Measurements from ENCODE around the gene HES1. TPM values are rescaled to one million over a fixed set of nuclear protein-coding genes. Genes with fewer than 3 reads are reported as not detected.
A peak's percentile ranks its signal among the peaks of the same experiment; 100 is the strongest.
"Not testable (repeated sequence)": the region's sequence is repeated elsewhere in the genome, so short reads cannot be mapped to it uniquely, and the experiment has no call there.

Gene HES1
- total RNA-seq, 2 donors from 2014 or later = 2.4 to 3.1 TPM

GRCh38 chr3:194124193-194124592, 11.8 kb upstream of the HES1 start:
- ATAC-seq = no peak
- no peak overlapping the region for H3K4me3 Mint-ChIP-seq
- H3K36me3 Mint-ChIP-seq (ENCODE audit: low read depth) = peaks cover 7% of the 10 kb centered on the region
- H3K9me3 ChIP-seq (ENCODE audit: control insufficient read depth, low read length, poor library complexity, severe bottlenecking) = no peaks in the 10 kb centered on the region
- H3K27me3 Mint-ChIP-seq = peaks cover 69% of the 10 kb centered on the region
- no peak overlapping the region for H3K27ac Mint-ChIP-seq
- no peak for DNase-seq
- peaks cover 4% of the 10 kb centered on the region for H3K4me1 Mint-ChIP-seq

GRCh38 chr3:194125442-194125841, 10.5 kb upstream of the HES1 start:
- peaks cover 5% of the 10 kb centered on the region for H3K36me3 Mint-ChIP-seq (ENCODE audit: low read depth)
- H3K9me3 ChIP-seq (ENCODE audit: control insufficient read depth, low read length, poor library complexity, severe bottlenecking) = no peaks in the 10 kb centered on the region
- peaks cover 67% of the 10 kb centered on the region for H3K27me3 Mint-ChIP-seq
- H3K4me3 Mint-ChIP-seq = no peak overlapping the region
- no peak overlapping the region for H3K27ac Mint-ChIP-seq
- ATAC-seq (no peak), DNase-seq (no peak)
- H3K4me1 Mint-ChIP-seq = peaks cover 2% of the 10 kb centered on the region

- Mint-ChIP-seq H3K4me3 (no peak overlapping the region), H3K27me3 (peaks cover 68% of the 10 kb centered on the region), H3K27ac (no peak overlapping the region), H3K36me3 (ENCODE audit: low read depth) (peaks cover 3% of the 10 kb centered on the region), H3K4me1 (peaks cover 11% of the 10 kb centered on the region)
- ATAC-seq = no peak
- DNase-seq = no peak
- no peaks in the 10 kb centered on the region for H3K9me3 ChIP-seq (ENCODE audit: control insufficient read depth, low read length, poor library complexity, severe bottlenecking)
Observed at GRCh38 chr3:194126790-194127189, 9.2 kb upstream of the HES1 start.

GRCh38 chr3:194128202-194128918, 7.6 kb upstream of the HES1 start:
- Mint-ChIP-seq H3K27me3 (peaks cover 62% of the 10 kb centered on the region), H3K27ac (no peak overlapping the region), H3K4me1 (peaks cover 16% of the 10 kb centered on the region), H3K4me3 (no peak overlapping the region), H3K36me3 (ENCODE audit: low read depth) (peaks cover 4% of the 10 kb centered on the region)
- H3K9me3 ChIP-seq (ENCODE audit: control insufficient read depth, low read length, poor library complexity, severe bottlenecking) = no peaks in the 10 kb centered on the region
- DNase-seq = no peak
- ATAC-seq = no peak

- not testable (repeated sequence) for H3K4me3 Mint-ChIP-seq
Observed at GRCh38 chr3:194128919-194129295, 7.0 kb upstream of the HES1 start.

GRCh38 chr3:194129581-194130133, 6.3 kb upstream of the HES1 start:
- no peak overlapping the region for H3K4me3 Mint-ChIP-seq
- DNase-seq = no peak
- ATAC-seq = no peak
- peaks cover 61% of the 10 kb centered on the region for H3K27me3 Mint-ChIP-seq
- H3K36me3 Mint-ChIP-seq (ENCODE audit: low read depth) = peaks cover 8% of the 10 kb centered on the region
- H3K4me1 Mint-ChIP-seq = peaks cover 20% of the 10 kb centered on the region
- no peak overlapping the region for H3K27ac Mint-ChIP-seq
- H3K9me3 ChIP-seq (ENCODE audit: control insufficient read depth, low read length, poor library complexity, severe bottlenecking) = no peaks in the 10 kb centered on the region

More at GRCh38 chr3:194128919-194129295, 7.0 kb upstream of the HES1 start:
- DNase-seq; H3K36me3 Mint-ChIP-seq (ENCODE audit: low read depth); H3K9me3 ChIP-seq (ENCODE audit: control insufficient read depth, low read length, poor library complexity, severe bottlenecking); H3K27ac Mint-ChIP-seq; ATAC-seq: not testable (repeated sequence)
- H3K27me3 Mint-ChIP-seq = peaks cover 67% of the 10 kb centered on the region
- peaks cover 20% of the 10 kb centered on the region for H3K4me1 Mint-ChIP-seq

- peaks cover 22% of the 10 kb centered on the region for H3K4me1 Mint-ChIP-seq
- DNase-seq (no peak), ATAC-seq (no peak)
- H3K36me3 Mint-ChIP-seq (ENCODE audit: low read depth) = peaks cover 10% of the 10 kb centered on the region
- no peak overlapping the region for H3K27ac Mint-ChIP-seq
- H3K9me3 ChIP-seq (ENCODE audit: control insufficient read depth, low read length, poor library complexity, severe bottlenecking) = no peaks in the 10 kb centered on the region
- H3K27me3 Mint-ChIP-seq = peaks cover 56% of the 10 kb centered on the region
- H3K4me3 Mint-ChIP-seq = no peak overlapping the region
Observed at GRCh38 chr3:194130188-194130587, 5.8 kb upstream of the HES1 start.

- peak; percentile 36 for ATAC-seq
- peaks cover 10% of the 10 kb centered on the region for H3K36me3 Mint-ChIP-seq (ENCODE audit: low read depth)
- no peak for DNase-seq
- H3K4me3 Mint-ChIP-seq = peak overlapping the region; percentile 39
- H3K27ac Mint-ChIP-seq = peak overlapping the region; percentile 57
- peaks cover 60% of the 10 kb centered on the region for H3K27me3 Mint-ChIP-seq
- H3K9me3 ChIP-seq (ENCODE audit: control insufficient read depth, low read length, poor library complexity, severe bottlenecking) = no peaks in the 10 kb centered on the region
- H3K4me1 Mint-ChIP-seq = peaks cover 27% of the 10 kb centered on the region
Observed at GRCh38 chr3:194130807-194131589, 5.0 kb upstream of the HES1 start.

GRCh38 chr3:194132465-194133286, 3.3 kb upstream of the HES1 start:
- H3K27ac Mint-ChIP-seq = peak overlapping the region; percentile 86

GRCh38 chr3:194133661-194134230, 2.2 kb upstream of the HES1 start:
- H3K4me1 Mint-ChIP-seq = peaks cover 40% of the 10 kb centered on the region
- no peak for ATAC-seq
- peak overlapping the region; percentile 86 for H3K27ac Mint-ChIP-seq
- H3K27me3 Mint-ChIP-seq = peaks cover 53% of the 10 kb centered on the region
- H3K36me3 Mint-ChIP-seq (ENCODE audit: low read depth) = peaks cover 7% of the 10 kb centered on the region
- peak overlapping the region; percentile 89 for H3K4me3 Mint-ChIP-seq
- peak in 2 of 3 donors; percentile 13 to 17 for DNase-seq
- H3K9me3 ChIP-seq (ENCODE audit: control insufficient read depth, low read length, poor library complexity, severe bottlenecking) = no peaks in the 10 kb centered on the region

More at GRCh38 chr3:194132465-194133286, 3.3 kb upstream of the HES1 start:
- peak overlapping the region; percentile 89 for H3K4me3 Mint-ChIP-seq
- no peaks in the 10 kb centered on the region for H3K9me3 ChIP-seq (ENCODE audit: control insufficient read depth, low read length, poor library complexity, severe bottlenecking)
- H3K27me3 Mint-ChIP-seq = peaks cover 62% of the 10 kb centered on the region
- ATAC-seq (no peak), DNase-seq (no peak)
- peaks cover 10% of the 10 kb centered on the region for H3K36me3 Mint-ChIP-seq (ENCODE audit: low read depth)
- H3K4me1 Mint-ChIP-seq = peaks cover 41% of the 10 kb centered on the region

- no peaks in the 10 kb centered on the region for H3K9me3 ChIP-seq (ENCODE audit: control insufficient read depth, low read length, poor library complexity, severe bottlenecking)
- H3K27ac Mint-ChIP-seq = peak overlapping the region; percentile 66
- ATAC-seq (peak; percentile 12), DNase-seq (peak; percentile 25 to 49 (median 42))
- peaks cover 7% of the 10 kb centered on the region for H3K36me3 Mint-ChIP-seq (ENCODE audit: low read depth)
- peak overlapping the region; percentile 89 for H3K4me3 Mint-ChIP-seq
- peaks cover 40% of the 10 kb centered on the region for H3K4me1 Mint-ChIP-seq
- peaks cover 53% of the 10 kb centered on the region for H3K27me3 Mint-ChIP-seq
Observed at GRCh38 chr3:194134231-194134756, 1.7 kb upstream of the HES1 start.

GRCh38 chr3:194134757-194135515, 1.0 kb upstream of the HES1 start:
- peaks cover 44% of the 10 kb centered on the region for H3K4me1 Mint-ChIP-seq
- peak; percentile 71 for ATAC-seq

More at GRCh38 chr3:194134757-194135515, 1.0 kb upstream of the HES1 start:
- Mint-ChIP-seq H3K27me3 (peaks cover 53% of the 10 kb centered on the region), H3K27ac (peak overlapping the region; percentile 66), H3K36me3 (ENCODE audit: low read depth) (peaks cover 7% of the 10 kb centered on the region), H3K4me3 (peak overlapping the region; percentile 89)
- DNase-seq = peak; percentile 62 to 71 (median 67)
- no peaks in the 10 kb centered on the region for H3K9me3 ChIP-seq (ENCODE audit: control insufficient read depth, low read length, poor library complexity, severe bottlenecking)

All from T-helper 17 cell (primary cell).